ENCODE results near the gene NPL.

DNA sequence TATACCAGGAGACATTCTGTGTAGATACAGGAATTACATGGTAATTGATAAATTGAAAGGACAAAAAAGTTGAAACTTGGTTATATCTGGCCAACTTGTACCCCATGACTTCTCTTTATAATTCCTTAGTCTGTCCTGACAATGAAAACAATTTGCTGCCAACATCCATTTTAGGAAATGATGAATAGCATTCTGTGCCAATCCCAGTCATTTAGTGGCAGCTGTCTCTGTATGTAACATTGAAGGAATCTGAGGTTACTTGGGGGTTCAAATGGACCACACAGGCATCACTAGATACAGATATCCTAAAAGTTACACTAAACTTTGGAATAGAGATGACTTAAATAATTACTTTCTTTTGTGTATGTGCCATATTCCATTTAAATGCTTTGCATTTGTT is 87.8 kb downstream of the NPL start:
- TF ChIP-seq RFX5 (IDR thresholded peaks at IDR 0.05; ENCODE audit: low read length) = no peak
- TF ChIP-seq, protein P1, sequence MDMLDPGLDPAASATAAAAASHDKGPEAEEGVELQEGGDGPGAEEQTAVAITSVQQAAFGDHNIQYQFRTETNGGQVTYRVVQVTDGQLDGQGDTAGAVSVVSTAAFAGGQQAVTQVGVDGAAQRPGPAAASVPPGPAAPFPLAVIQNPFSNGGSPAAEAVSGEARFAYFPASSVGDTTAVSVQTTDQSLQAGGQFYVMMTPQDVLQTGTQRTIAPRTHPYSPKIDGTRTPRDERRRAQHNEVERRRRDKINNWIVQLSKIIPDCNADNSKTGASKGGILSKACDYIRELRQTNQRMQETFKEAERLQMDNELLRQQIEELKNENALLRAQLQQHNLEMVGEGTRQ (IDR thresholded peaks at IDR 0.05; ENCODE audit: borderline replicate concordance, low read depth, low read length) = no peak
- TF ChIP-seq, protein P2, sequence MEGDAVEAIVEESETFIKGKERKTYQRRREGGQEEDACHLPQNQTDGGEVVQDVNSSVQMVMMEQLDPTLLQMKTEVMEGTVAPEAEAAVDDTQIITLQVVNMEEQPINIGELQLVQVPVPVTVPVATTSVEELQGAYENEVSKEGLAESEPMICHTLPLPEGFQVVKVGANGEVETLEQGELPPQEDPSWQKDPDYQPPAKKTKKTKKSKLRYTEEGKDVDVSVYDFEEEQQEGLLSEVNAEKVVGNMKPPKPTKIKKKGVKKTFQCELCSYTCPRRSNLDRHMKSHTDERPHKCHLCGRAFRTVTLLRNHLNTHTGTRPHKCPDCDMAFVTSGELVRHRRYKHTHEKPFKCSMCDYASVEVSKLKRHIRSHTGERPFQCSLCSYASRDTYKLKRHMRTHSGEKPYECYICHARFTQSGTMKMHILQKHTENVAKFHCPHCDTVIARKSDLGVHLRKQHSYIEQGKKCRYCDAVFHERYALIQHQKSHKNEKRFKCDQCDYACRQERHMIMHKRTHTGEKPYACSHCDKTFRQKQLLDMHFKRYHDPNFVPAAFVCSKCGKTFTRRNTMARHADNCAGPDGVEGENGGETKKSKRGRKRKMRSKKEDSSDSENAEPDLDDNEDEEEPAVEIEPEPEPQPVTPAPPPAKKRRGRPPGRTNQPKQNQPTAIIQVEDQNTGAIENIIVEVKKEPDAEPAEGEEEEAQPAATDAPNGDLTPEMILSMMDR (IDR thresholded peaks at IDR 0.05) = no peak
